ENCODE measurements around the gene KBTBD13.

DNA sequence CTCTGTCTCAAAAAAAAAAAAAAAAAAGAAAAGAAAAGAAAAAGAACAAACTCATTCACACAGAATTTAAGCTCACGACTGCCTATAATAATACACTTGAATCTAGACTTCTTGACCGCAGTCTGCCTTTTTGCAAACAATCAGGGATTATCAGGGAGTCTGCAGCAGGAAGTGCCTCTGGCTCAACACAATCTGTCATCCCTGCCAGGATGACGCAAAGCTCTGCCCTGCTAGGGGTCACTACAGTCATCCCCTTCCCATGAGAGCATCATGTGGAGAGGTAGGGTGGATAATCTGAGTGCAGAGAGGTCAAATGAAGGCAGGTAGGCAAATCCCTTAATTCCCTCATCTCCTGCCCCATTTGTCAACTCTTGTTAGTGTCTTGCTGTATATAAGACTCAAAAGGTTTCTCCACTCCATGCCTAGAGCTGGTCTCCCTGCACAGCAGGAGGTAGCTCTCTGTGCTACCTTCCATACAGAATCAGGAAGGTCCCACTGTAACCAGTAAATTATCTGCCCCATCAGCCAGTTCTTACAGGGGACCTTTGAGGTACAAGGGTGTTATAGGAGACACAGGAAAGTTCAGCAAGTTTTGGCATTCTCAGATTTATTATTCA is 34.2 kb downstream of the KBTBD13 start:
- TF ChIP-seq, protein P1, sequence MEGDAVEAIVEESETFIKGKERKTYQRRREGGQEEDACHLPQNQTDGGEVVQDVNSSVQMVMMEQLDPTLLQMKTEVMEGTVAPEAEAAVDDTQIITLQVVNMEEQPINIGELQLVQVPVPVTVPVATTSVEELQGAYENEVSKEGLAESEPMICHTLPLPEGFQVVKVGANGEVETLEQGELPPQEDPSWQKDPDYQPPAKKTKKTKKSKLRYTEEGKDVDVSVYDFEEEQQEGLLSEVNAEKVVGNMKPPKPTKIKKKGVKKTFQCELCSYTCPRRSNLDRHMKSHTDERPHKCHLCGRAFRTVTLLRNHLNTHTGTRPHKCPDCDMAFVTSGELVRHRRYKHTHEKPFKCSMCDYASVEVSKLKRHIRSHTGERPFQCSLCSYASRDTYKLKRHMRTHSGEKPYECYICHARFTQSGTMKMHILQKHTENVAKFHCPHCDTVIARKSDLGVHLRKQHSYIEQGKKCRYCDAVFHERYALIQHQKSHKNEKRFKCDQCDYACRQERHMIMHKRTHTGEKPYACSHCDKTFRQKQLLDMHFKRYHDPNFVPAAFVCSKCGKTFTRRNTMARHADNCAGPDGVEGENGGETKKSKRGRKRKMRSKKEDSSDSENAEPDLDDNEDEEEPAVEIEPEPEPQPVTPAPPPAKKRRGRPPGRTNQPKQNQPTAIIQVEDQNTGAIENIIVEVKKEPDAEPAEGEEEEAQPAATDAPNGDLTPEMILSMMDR (IDR thresholded peaks at IDR 0.05): no peak
- no peak for TF ChIP-seq POLR2A (IDR thresholded peaks at IDR 0.05)
